H9 (cell line): ENCODE data around the gene SLC1A7. TPM values are rescaled to one million over a fixed set of nuclear protein-coding genes. Genes with fewer than 3 reads are reported as not detected.

Source experiments
- DNase-seq: peaks from one replicate; pipeline ENCODE4 v3.0.0-alpha.2; 2017
- H2AFZ ChIP-seq: one replicate; pipeline ENCODE4 v1.6.1; 2013; ENCODE audit warnings: mild to moderate bottlenecking, low read length, control low read depth, moderate library complexity
- H2AK5ac ChIP-seq: 2 replicates; pipeline ENCODE4 v1.6.1; 2013; ENCODE audit warnings: low read length, control low read depth, mixed read lengths; ENCODE audit not compliant: insufficient read length
- H2BK120ac ChIP-seq: one replicate; pipeline ENCODE4 v1.6.1; 2013; ENCODE audit warnings: low read depth, mild to moderate bottlenecking, low read length, control low read depth, inconsistent platforms; ENCODE audit not compliant: poor library complexity, severe bottlenecking
- H2BK12ac ChIP-seq: 2 replicates; pipeline ENCODE4 v1.6.1; 2013; ENCODE audit warnings: low read length, control low read depth, mixed read lengths, low read depth; ENCODE audit not compliant: insufficient read length
- H2BK15ac ChIP-seq: 2 replicates; pipeline ENCODE4 v1.6.1; 2013; ENCODE audit warnings: low read depth, low read length, control low read depth
- H2BK20ac ChIP-seq: one replicate; pipeline ENCODE4 v1.6.1; 2013; ENCODE audit warnings: low read depth, mild to moderate bottlenecking, low read length, control low read depth, inconsistent platforms; ENCODE audit not compliant: poor library complexity, severe bottlenecking
- H2BK5ac ChIP-seq: 2 replicates; pipeline ENCODE4 v1.6.1; 2013; ENCODE audit warnings: low read length, control low read depth, mixed read lengths; ENCODE audit not compliant: insufficient read length
- H3K14ac ChIP-seq: 2 replicates; pipeline ENCODE4 v1.6.1; 2013; ENCODE audit warnings: low read length, control low read depth; ENCODE audit not compliant: insufficient read depth
- H3K18ac ChIP-seq: 2 replicates; pipeline ENCODE4 v1.6.1; 2013; ENCODE audit warnings: low read depth, mild to moderate bottlenecking, mixed read lengths, low read length, control low read depth; ENCODE audit not compliant: insufficient read length
- H3K23ac ChIP-seq: 2 replicates; pipeline ENCODE4 v1.6.1; 2013; ENCODE audit warnings: low read length, control low read depth, mixed read lengths, low read depth; ENCODE audit not compliant: insufficient read length
- H3K23me2 ChIP-seq: 2 replicates; pipeline ENCODE4 v1.6.1; 2013; ENCODE audit warnings: low read depth, mild to moderate bottlenecking, mixed read lengths, low read length, control low read depth; ENCODE audit not compliant: insufficient read length, poor library complexity, severe bottlenecking
- H3K27ac ChIP-seq: 2 replicates; pipeline ENCODE4 v1.5.1; 2013; ENCODE audit warnings: low read length, control low read depth, mixed read lengths, low read depth; ENCODE audit not compliant: insufficient read length
- H3K27me3 ChIP-seq: 2 replicates; pipeline ENCODE4 v1.6.1; 2013; ENCODE audit warnings: low read length, control low read depth, inconsistent platforms; ENCODE audit not compliant: insufficient read depth
- H3K4ac ChIP-seq: 2 replicates; pipeline ENCODE4 v1.6.1; 2013; ENCODE audit warnings: low read depth, mild to moderate bottlenecking, control low read depth, inconsistent platforms, low read length, moderate library complexity
- H3K4me1 ChIP-seq: 2 replicates; pipeline ENCODE4 v1.6.1; 2013; ENCODE audit warnings: low read length, control low read depth, inconsistent platforms; ENCODE audit not compliant: insufficient read depth
- H3K4me2 ChIP-seq: 2 replicates; pipeline ENCODE4 v1.6.1; 2013; ENCODE audit warnings: low read length, control low read depth, mixed read lengths; ENCODE audit not compliant: insufficient read length, insufficient read depth
- H3K56ac ChIP-seq: 2 replicates; pipeline ENCODE4 v1.6.1; 2013; ENCODE audit warnings: low read depth, mild to moderate bottlenecking, mixed read lengths, low read length, control low read depth; ENCODE audit not compliant: insufficient read length
- H3K79me1 ChIP-seq: 2 replicates; pipeline ENCODE4 v1.6.1; 2013; ENCODE audit warnings: low read depth, mild to moderate bottlenecking, moderate library complexity, low read length, control low read depth, inconsistent platforms; ENCODE audit not compliant: insufficient read depth, poor library complexity, severe bottlenecking
- H3K79me2 ChIP-seq: 2 replicates; pipeline ENCODE4 v1.6.1; 2013; ENCODE audit warnings: low read length, control low read depth, inconsistent platforms; ENCODE audit not compliant: insufficient read depth
- H3K9ac ChIP-seq: 2 replicates; pipeline ENCODE4 v1.6.1; 2013; ENCODE audit warnings: low read length, control low read depth, mixed read lengths; ENCODE audit not compliant: insufficient read length; ENCODE audit errors: extremely low read depth
- H3K9me3 ChIP-seq: one replicate; pipeline ENCODE4 v1.6.1; 2013; ENCODE audit warnings: low read depth, low read length, inconsistent platforms; ENCODE audit not compliant: control insufficient read depth
- H3T11ph ChIP-seq: one replicate; pipeline ENCODE4 v1.6.1; 2013; ENCODE audit warnings: mild to moderate bottlenecking, low read length, control low read depth, inconsistent platforms
- H4K20me1 ChIP-seq: one replicate; pipeline ENCODE4 v1.6.1; 2013; ENCODE audit not compliant: control insufficient read depth, insufficient read length, insufficient read depth
- H4K5ac ChIP-seq: 2 replicates; pipeline ENCODE4 v1.6.1; 2013; ENCODE audit warnings: low read depth, mild to moderate bottlenecking, mixed read lengths, low read length, control low read depth; ENCODE audit not compliant: insufficient read length
- H4K8ac ChIP-seq: replicated peaks from 2 replicates; pipeline ENCODE4 v1.6.1; 2013; ENCODE audit warnings: low read length, control low read depth, mixed read lengths, low read depth; ENCODE audit not compliant: insufficient read length
- H4K91ac ChIP-seq: 2 replicates; pipeline ENCODE4 v1.6.1; 2013; ENCODE audit warnings: low read depth, mild to moderate bottlenecking, moderate library complexity, mixed read lengths, low read length, control low read depth; ENCODE audit not compliant: insufficient read length
- H3K27ac Mint-ChIP-seq, 3 experiments: 2 replicates in 2 of 3; 3 replicates in 1 of 3; pipeline ENCODE4 v1.8.0; 2020 to 2021; ENCODE audit warnings: mixed read lengths in 3 of 3, mild to moderate bottlenecking in 1 of 3, moderate library complexity in 1 of 3
- H3K27me3 Mint-ChIP-seq: 2 replicates; pipeline ENCODE4 v1.8.0; 2021; ENCODE audit warnings: low read depth, mild to moderate bottlenecking, moderate library complexity, mixed read lengths
- H3K36me3 Mint-ChIP-seq, 3 experiments: 2 replicates in 2 of 3; 3 replicates in 1 of 3; pipeline ENCODE4 v1.8.0; 2020 to 2021; ENCODE audit warnings: low read depth in 3 of 3, mixed read lengths in 3 of 3; ENCODE audit not compliant: insufficient read depth in 1 of 3
- H3K4me1 Mint-ChIP-seq, 2 experiments: 2 replicates each; pipeline ENCODE4 v1.8.0; 2020; ENCODE audit warnings: mixed read lengths in 2 of 2
- H3K4me3 Mint-ChIP-seq, 2 experiments: 2 replicates in 1 of 2; 3 replicates in 1 of 2; pipeline ENCODE4 v1.8.0; 2020 to 2021; ENCODE audit warnings: mild to moderate bottlenecking in 2 of 2, mixed read lengths in 2 of 2, moderate library complexity in 1 of 2
- H3K9me3 Mint-ChIP-seq, 2 experiments: 2 replicates in 1 of 2; 3 replicates in 1 of 2; pipeline ENCODE4 v1.8.0; 2020; ENCODE audit warnings: mild to moderate bottlenecking in 2 of 2, mixed read lengths in 2 of 2, moderate library complexity in 1 of 2
- CTCF ChIP-seq: fragments of 200-600 bp; sonication (generic); conservative IDR thresholded peaks from 3 replicates; pipeline ENCODE4 v1.8.0; 2021; ENCODE audit warnings: antibody characterized with exemption, mild to moderate bottlenecking
- WGBS: extraction: QIAGEN DNeasy Blood & Tissue Kit; methylation state at CpG from one replicate; pipeline ENCODE4 v1.1.7; 2013; ENCODE audit warnings: missing lambda C conversion rate, low lambda C conversion rate, mixed read lengths; ENCODE audit not compliant: insufficient read length; ENCODE audit errors: extremely low coverage; 5-methylcytosine and 5-hydroxymethylcytosine counted together
- total RNA-seq: library from RNA; stranded (reverse); gene quantifications from 2 replicates; pipeline ENCODE4 v1.2.1, GENCODE V29; 2021

SLC1A7 gene
- total RNA-seq, 1 experiment from 2014 or later: not detected

DNA sequence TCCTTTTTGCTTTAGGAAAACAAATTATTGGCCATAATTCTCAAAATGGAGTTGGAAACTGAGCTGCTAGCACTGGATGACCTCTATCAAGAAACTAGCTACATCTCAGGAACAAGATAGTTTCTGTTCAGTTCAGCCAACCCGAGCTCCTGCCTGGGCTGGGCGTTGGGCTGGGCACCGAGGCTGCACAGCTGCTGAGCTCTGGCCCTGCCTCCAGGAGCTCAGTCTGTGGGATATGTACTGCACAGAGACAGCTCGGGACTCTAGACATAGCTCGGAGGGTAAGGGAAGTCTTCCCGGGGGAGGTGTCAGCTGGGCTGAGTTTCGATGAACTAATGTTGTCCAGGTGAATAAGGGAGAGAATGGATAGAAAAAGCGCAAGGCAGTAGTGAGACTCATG lies 24.5 kb upstream of the SLC1A7 start:
- no peak overlapping the region for H3K14ac ChIP-seq
- H3K27ac ChIP-seq: no peak overlapping the region
- Mint-ChIP-seq H3K36me3 (no peaks in the 10 kb centered on the region), H3K27me3 (peaks cover 2% of the 10 kb centered on the region), H3K27ac (no peak overlapping the region), H3K4me3 (no peak overlapping the region), H3K4me1 (peaks cover 32 to 37% of the 10 kb centered on the region in 2 experiments), H3K9me3 (no peaks in the 10 kb centered on the region)
- no peaks in the 10 kb centered on the region for H3K23me2 ChIP-seq
- H3K9me3 ChIP-seq: no peaks in the 10 kb centered on the region
- H3K9ac ChIP-seq: no peak overlapping the region
- no peak overlapping the region for H4K91ac ChIP-seq
- no peak overlapping the region for H2AFZ ChIP-seq
- H3K4ac ChIP-seq: no peak overlapping the region
- H3K4me1 ChIP-seq: peaks cover 3% of the 10 kb centered on the region; the same call in 1 of the 2 replicates
- no peaks in the 10 kb centered on the region for H3K79me2 ChIP-seq
- H3K79me1 ChIP-seq: no peaks in the 10 kb centered on the region
- no peak overlapping the region for H2BK20ac ChIP-seq
- no peak overlapping the region for H2BK120ac ChIP-seq
- no peak overlapping the region for H4K5ac ChIP-seq
- no CpG with 5 or more reads among the region's 8 CpGs for WGBS
- no peak overlapping the region for H3K56ac ChIP-seq
- H2AK5ac ChIP-seq: no peak overlapping the region
- no peak overlapping the region for H3K4me2 ChIP-seq
- no peaks in the 10 kb centered on the region for H4K20me1 ChIP-seq
- H3K23ac ChIP-seq: no peak overlapping the region
- H3K18ac ChIP-seq: no peak overlapping the region
- H2BK12ac ChIP-seq: no peak overlapping the region
- no peaks in the 10 kb centered on the region for H3K27me3 ChIP-seq
- H4K8ac ChIP-seq: no peak overlapping the region
- H2BK15ac ChIP-seq: no peak overlapping the region
- no peak for DNase-seq
- no peak overlapping the region for H3T11ph ChIP-seq
- TF ChIP-seq CTCF: no peak
- no peak overlapping the region for H2BK5ac ChIP-seq
